KG1 (cell line): ENCODE measurements around the gene RAB3GAP2.
"Not testable (repeated sequence)": the region's sequence is repeated elsewhere in the genome, so short reads cannot be mapped to it uniquely, and the experiment has no call there.

Experiments used
- DNase-seq: peaks from one replicate; lab custom pipeline; 2025; lab: John Stamatoyannopoulos, UW

Gene RAB3GAP2

GRCh38 chr1:220235462-220235861, 36.8 kb downstream of the RAB3GAP2 start:
- no peak for DNase-seq

- DNase-seq, result no peak
These were observed 38.3 kb downstream of the RAB3GAP2 start for GRCh38 chr1:220233927-220234326.

GRCh38 chr1:220229771-220230170, 42.5 kb downstream of the RAB3GAP2 start:
- no peak for DNase-seq

DNA sequence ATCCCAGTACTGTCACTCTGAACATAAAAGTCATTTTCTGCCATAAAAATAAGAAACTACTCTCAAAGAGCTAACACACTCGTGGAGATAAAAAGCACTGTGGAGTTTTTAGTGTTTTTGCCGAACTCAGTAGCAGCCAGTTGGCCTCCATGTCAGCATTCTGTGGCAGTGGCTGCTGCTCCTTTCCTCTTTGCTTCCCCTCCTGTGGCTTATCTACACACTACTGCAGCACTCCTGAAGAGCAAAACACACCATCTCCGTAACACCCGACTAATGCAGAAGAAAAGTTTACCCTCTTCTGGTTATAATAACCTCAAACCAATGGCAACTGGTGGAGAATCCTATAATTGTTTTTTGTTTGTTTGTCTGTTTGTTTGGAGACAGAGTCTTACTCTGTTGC, 44.9 kb downstream of the RAB3GAP2 start:
- no peak for DNase-seq

GRCh38 chr1:220226752-220227151, 45.5 kb downstream of the RAB3GAP2 start:
- no peak for DNase-seq

GRCh38 chr1:220225957-220226356, 46.3 kb downstream of the RAB3GAP2 start:
- DNase-seq, result no peak

- DNase-seq, result no peak
These were observed 47.6 kb downstream of the RAB3GAP2 start for GRCh38 chr1:220224611-220225124.

- no peak for DNase-seq
These were observed 48.2 kb downstream of the RAB3GAP2 start for GRCh38 chr1:220224033-220224432.

GRCh38 chr1:220222939-220223338, 49.3 kb downstream of the RAB3GAP2 start:
- DNase-seq, result no peak

- no peak for DNase-seq
These were observed 50.6 kb downstream of the RAB3GAP2 start for GRCh38 chr1:220221670-220222069.

DNA sequence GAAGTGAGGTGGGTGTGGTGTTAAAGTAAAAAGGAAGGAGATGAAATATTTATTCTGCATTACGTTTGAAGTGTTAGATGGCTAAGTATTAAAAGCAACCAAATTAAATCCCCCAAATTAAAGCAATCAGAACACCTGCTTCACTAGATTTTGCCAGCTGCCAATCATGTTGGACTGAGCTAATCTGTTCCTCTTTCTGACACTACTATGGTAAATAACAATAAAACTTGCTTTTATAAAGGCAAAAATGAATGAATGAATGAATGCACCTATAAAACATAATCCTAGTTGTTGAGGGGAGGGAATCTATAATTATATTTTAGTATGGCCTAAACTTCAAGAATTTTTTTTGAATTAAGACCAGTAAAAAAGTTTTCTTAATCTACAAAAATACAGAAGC, 51.0 kb downstream of the RAB3GAP2 start:
- no peak for DNase-seq

- not testable (repeated sequence) for DNase-seq
These were observed 51.6 kb downstream of the RAB3GAP2 start for GRCh38 chr1:220220699-220221040.

GRCh38 chr1:220219865-220220698, 52.2 kb downstream of the RAB3GAP2 start:
- no peak for DNase-seq

DNA sequence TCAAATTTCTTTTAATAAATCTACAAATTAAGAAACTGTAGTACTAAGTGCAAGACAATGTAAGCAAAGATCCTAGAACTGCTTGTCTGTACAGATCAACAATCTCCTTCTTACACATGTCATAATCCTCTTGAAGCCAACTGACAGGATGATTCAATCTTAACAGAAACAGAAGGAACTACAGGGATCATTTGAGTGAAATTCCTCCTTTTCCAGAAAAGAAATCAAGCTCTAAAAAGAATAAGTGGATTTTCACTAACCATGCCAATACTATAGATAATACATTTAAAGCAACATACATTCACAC, 53.2 kb downstream of the RAB3GAP2 start:
- no peak for DNase-seq

DNA sequence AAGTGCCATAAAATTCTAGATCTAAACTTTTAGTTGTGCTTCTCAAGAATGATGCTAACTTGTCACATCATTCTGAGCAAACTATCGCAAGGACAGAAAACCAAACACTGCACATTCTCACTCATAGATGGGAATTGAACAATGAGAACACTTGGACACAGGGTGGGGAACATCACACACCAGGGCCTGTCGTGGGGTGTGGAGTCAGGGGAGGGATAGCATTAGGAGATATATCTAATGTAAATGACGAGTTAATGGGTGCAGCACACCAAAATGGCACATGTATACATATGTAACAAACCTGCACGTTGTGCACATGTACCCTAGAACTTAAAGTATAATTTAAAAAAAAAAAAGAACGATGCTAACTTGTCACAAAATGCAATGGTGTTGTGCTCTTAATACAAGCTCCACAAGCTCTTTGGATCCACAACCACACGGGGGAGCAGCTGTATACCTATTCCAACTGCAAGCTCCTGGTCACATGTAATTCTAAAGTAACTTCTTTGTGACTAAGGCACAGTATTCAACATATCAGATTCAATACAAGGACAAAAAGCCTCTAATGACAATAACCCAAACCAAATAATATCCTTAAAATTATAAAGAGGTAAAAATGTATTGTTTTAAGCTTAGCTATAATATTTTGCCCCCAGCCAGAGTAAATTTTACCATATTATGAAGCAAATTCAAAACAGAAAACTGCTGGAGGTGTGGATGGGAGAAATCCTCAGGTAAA, 53.7 kb downstream of the RAB3GAP2 start:
- DNase-seq, result not testable (repeated sequence)

- no peak for DNase-seq
These were observed 54.8 kb downstream of the RAB3GAP2 start for GRCh38 chr1:220217383-220217988.

- DNase-seq, result no peak
These were observed 58.8 kb downstream of the RAB3GAP2 start for GRCh38 chr1:220213382-220213983.

DNA sequence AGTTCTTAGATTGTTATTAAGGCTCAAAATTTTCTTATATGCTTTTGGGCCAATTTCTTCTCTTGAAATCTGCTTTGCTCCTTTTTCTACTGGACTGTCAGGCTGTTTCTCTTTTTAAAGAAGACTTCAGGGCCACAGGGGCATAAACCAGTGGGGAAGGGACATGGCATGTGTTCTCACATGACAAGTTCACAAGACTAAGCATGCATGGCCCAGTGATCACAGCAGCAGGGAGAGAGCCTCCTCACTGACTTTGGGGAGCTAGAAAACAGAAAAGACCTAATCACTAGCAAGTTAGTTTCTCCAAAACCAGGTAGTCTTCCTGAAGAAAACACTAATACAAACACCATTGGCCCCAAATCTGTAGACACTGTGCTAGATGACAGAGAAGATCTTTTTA, 64.8 kb downstream of the RAB3GAP2 start:
- DNase-seq, result no peak

DNA sequence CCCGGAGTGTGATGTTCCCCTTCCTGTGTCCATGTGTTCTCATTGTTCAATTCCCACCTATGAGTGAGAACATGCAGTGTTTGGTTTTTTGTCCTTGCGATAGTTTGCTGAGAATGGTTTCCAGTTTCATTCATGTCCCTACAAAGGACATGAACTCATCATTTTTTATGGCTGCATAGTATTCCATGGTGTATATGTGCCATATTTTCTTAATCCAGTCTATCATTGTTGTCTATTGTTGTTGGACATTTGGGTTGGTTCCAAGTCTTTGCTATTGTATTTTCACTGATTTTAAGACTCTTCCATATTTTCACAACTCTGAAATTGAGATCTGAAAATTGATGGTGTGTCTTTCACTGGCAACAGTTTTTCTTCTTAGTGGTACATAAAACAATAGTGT, 67.5 kb downstream of the RAB3GAP2 start:
- DNase-seq, result not testable (repeated sequence)

DNA sequence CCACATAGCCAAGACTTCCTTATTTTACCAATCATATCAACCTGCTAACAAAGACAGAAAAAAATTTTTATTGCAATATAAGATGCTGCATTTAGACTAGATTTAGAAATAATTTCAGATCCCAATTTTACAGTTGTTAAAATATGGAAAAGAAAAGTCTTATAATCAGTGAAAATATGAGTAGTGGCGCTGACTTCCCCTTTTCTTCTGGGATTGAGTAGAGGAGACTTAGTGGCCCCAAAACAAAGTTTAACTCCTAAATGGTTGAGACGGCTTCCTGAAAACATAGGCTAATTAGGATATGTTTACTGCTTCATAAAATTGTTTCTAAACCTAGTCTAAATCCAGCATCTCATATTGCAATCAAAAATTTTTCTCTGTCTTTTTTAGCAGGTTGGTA, 68.4 kb downstream of the RAB3GAP2 start:
- DNase-seq, result no peak

DNA sequence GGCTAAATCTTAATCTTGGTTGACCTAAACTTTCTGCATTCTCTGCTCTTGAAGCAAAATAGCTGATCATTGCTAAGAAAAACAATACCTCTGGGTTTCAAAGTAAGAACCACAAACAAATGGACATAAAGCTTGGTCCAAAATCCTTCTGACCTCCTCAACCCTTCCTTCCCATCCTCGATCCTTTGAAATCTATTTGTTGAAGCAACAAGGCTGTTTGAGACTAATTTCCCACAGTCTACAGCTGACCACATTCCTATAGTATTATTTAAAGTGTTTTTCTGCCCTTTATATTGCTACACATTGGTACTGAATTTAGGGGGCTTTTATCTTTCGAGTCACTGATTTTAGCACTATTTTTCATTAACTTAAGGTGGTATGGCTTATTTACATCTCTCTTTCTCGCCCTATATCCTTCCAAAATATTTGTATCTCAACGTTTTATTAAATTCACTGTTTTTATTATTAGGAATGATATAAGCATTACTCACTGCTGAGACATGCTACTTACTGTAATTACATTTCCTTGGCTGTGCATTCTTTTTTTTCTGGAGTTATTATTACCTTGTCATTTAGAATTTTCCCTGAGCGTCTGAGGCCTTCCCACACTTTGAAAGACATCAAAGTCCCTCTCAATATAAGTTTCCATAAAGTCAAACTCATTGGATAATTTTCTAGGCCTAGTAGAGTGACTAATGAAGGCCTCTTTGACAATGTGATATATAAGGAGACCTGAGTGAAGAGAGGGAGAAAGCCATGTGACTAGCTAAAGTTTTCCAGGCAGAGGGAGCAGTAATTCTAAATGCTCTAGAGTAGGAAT, 73.9 kb downstream of the RAB3GAP2 start:
- no peak for DNase-seq

DNA sequence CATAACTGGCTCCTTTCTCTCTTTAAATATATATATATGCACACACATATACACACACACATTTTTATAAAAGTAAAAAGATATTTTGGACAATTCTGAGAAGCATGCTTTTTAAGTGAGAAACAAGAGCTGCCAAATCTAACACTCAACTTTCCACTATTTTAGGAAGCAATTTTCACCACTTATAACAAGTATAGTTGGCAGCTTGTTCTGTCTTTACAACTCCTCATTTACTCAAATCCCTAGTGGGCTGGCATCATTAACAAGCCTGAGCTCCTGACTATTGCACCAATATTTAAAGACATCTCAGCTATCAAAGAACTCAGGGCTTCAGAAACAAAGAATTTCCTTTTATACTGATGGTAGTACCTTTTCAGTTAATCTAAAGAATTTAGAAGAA, 76.6 kb downstream of the RAB3GAP2 start:
- no peak for DNase-seq
